ENCODE measurements around the gene TTC16. TPM values are rescaled to one million over a fixed set of nuclear protein-coding genes. Genes with fewer than 3 reads are reported as not detected.
A peak's percentile ranks its signal among the peaks of the same experiment; 100 is the strongest.

Gene TTC16
- total and polyA plus RNA-seq, 2 of the 8 experiments (the other 6 are each of a cell fraction or from before 2014, with no cell fraction given): 0.03 TPM; not detected in 1

- H3K27ac ChIP-seq (ENCODE audit: low read depth, low read length): no peak overlapping the region
- no peaks in the 10 kb centered on the region for H3K79me1 ChIP-seq (ENCODE audit: low read depth, low read length)
- ChIA-PET CTCF (ENCODE audit: partially characterized antibody) (interaction anchor here (0.9 to 2.7 kb wide), 4 partner anchors 7 to 106 kb away, joined by 3 to 12 read pairs (median 4); no protein-coding TSS in a partner anchor), POLR2A (ENCODE audit: partially characterized antibody) (interaction anchor here (1.3 kb wide), 1 partner anchor 10 kb away, joined by 3 read pairs; no protein-coding TSS in a partner anchor)
- no peak overlapping the region for H3K4me2 ChIP-seq (ENCODE audit: insufficient read depth in 1 of 2, low read depth in 2 of 2, low read length in 2 of 2)
- no peaks in the 10 kb centered on the region for H3K79me2 ChIP-seq (ENCODE audit: control insufficient read depth in 1 of 2, insufficient read depth in 2 of 2, low read length in 2 of 2)
- no peak overlapping the region for H4K5ac ChIP-seq (ENCODE audit: insufficient read length, low read depth, low read length)
- no peak overlapping the region; a peak in 1 of 8 replicates for H3K4me3 ChIP-seq (ENCODE audit: extremely low read depth in 1 of 4, insufficient read depth in 2 of 4, low read depth in 3 of 4, low read length in 4 of 4)
- no peaks in the 10 kb centered on the region for H3K36me3 ChIP-seq (ENCODE audit: control insufficient read depth in 2 of 4, insufficient read depth in 4 of 4, low read length in 3 of 4)
- H4K8ac ChIP-seq (ENCODE audit: extremely low read depth, insufficient read depth, low read length): no peak overlapping the region
- 82% methylated on average over 5 of the region's 5 CpGs; no CpG with 5 or more reads in 1 of the 2 experiments for WGBS, 2 experiments (ENCODE audit: extremely low coverage in 1 of 2, insufficient coverage in 1 of 2, insufficient read length in 1 of 2, insufficient replicate concordance in 2 of 2, low coverage in 1 of 2, low lambda C conversion rate in 2 of 2, missing lambda C conversion rate in 1 of 2)
- no peaks in the 10 kb centered on the region for H4K20me1 ChIP-seq (replicated peaks in 1 of 2; ENCODE audit: control insufficient read depth in 1 of 2, insufficient read depth in 2 of 2, low read length in 2 of 2)
- H2BK20ac ChIP-seq (ENCODE audit: low read length): no peak overlapping the region
- 0 out of 2 replicates have a peak overlapping the region, but pooled peaks have one; percentile 14 for H2BK12ac ChIP-seq (ENCODE audit: low read depth, low read length)
- H3K9me3 ChIP-seq (ENCODE audit: insufficient read depth in 2 of 2, low read depth in 1 of 2, low read length in 1 of 2): no peaks in the 10 kb centered on the region
- no peak overlapping the region; the same call in 1 of the 2 replicates for H2AK5ac ChIP-seq (ENCODE audit: low read depth, low read length)
- peak overlapping the region; percentile 1 for H4K91ac ChIP-seq (replicated peaks; ENCODE audit: insufficient read length, low read length)
- no peak overlapping the region for H3K4ac ChIP-seq (replicated peaks; ENCODE audit: insufficient read length, low read depth, low read length)
- TF ChIP-seq MAFK (IDR thresholded peaks at IDR 0.05; ENCODE audit: low read depth, low read length): no peak
- no peak for TF ChIP-seq ASH2L (IDR thresholded peaks at IDR 0.05; ENCODE audit: low read length)
- TF ChIP-seq NANOG (IDR thresholded peaks at IDR 0.05; ENCODE audit: insufficient read depth, low read depth, low read length, poor library complexity, severe bottlenecking): no peak
- TF ChIP-seq NRF1 (IDR thresholded peaks at IDR 0.05; ENCODE audit: low read depth, low read length): no peak
- H2AFZ ChIP-seq (ENCODE audit: low read length): no peak overlapping the region
- H3K18ac ChIP-seq (ENCODE audit: extremely low read depth, low read length): 0 out of 2 replicates have a peak overlapping the region, but pooled peaks have one; percentile 28
- no peak overlapping the region for H2BK5ac ChIP-seq (ENCODE audit: low read depth, low read length)
- no peaks in the 10 kb centered on the region for H3K23me2 ChIP-seq (ENCODE audit: low read depth, low read length)
- no peak overlapping the region for H2BK120ac ChIP-seq (replicated peaks; ENCODE audit: low read depth, low read length)
- H3K56ac ChIP-seq (replicated peaks; ENCODE audit: insufficient read length, low read depth, low read length): no peak overlapping the region
- no peak overlapping the region for H3K23ac ChIP-seq (ENCODE audit: insufficient read length)
- H3K4me1 ChIP-seq (replicated peaks in 1 of 4; ENCODE audit: control insufficient read depth in 3 of 4, insufficient read depth in 4 of 4, low read length in 3 of 4): peaks cover under 1 to 20% (median 14%) of the 10 kb centered on the region in 4 experiments
- no peak for DNase-seq (ENCODE audit: low read depth in 1 of 2, low spot score in 2 of 2)
- H2BK15ac ChIP-seq (ENCODE audit: low read length): no peak overlapping the region; the same call in 1 of the 2 replicates
- FAIRE-seq: no peak
- H3K9ac ChIP-seq (replicated peaks in 1 of 4; ENCODE audit: extremely low read depth in 1 of 4, low read depth in 3 of 4, low read length in 3 of 4): no peak overlapping the region; a peak in 1 of 7 replicates
- H3K14ac ChIP-seq (ENCODE audit: insufficient read length): no peak overlapping the region
- no peaks in the 10 kb centered on the region for H3K27me3 ChIP-seq (replicated peaks in 1 of 4; ENCODE audit: control insufficient read depth in 3 of 4, extremely low read depth in 1 of 4, insufficient read depth in 3 of 4, low read length in 3 of 4)
Measured at GRCh38 chr9:127776924-127777289, 61.0 kb downstream of the TTC16 start.
